LNCAP (cell line): Measurements from ENCODE around the gene STK32B.

Experiments
- CTCF ChIP-seq: fragments of 450-650 bp; IDR thresholded peaks from 2 replicates; pipeline ENCODE4 v1.5.1; 2017; ENCODE audit warnings: mild to moderate bottlenecking

Gene STK32B

GRCh38 chr4:5142726-5143125 is 91.4 kb downstream of the STK32B start:
- TF ChIP-seq CTCF: peak; percentile 56

GRCh38 chr4:5143306-5143861 is 92.1 kb downstream of the STK32B start:
- TF ChIP-seq CTCF: no peak

GRCh38 chr4:5143940-5144339 is 92.7 kb downstream of the STK32B start:
- no peak for TF ChIP-seq CTCF

GRCh38 chr4:5144384-5144783 is 93.1 kb downstream of the STK32B start:
- TF ChIP-seq CTCF: no peak

- no peak for TF ChIP-seq CTCF
These were observed 95.0 kb downstream of the STK32B start for GRCh38 chr4:5146248-5146647.

- TF ChIP-seq CTCF: no peak
These were observed 101.2 kb downstream of the STK32B start for GRCh38 chr4:5152521-5152920.

GRCh38 chr4:5156682-5157081 is 105.4 kb downstream of the STK32B start:
- TF ChIP-seq CTCF: no peak
